T-helper 1 cell treated with Interleukin-12 subunit alpha and Interleukin-12 subunit beta and Interleukin-4 antibody, amounts not matched to agents 30 ng/mL and 1 ng/mL, for 36 hours (primary cell): Measurements from ENCODE around the gene ANKRD13C. TPM values are rescaled to one million over a fixed set of nuclear protein-coding genes. Genes with fewer than 3 reads are reported as not detected.

Experiments
- intact Hi-C: fragments of 100-400 bp; cut with micrococcal nuclease; formaldehyde crosslinking; loops from one replicate; pipeline ENCODE4 v1.15.1; 2024
- total RNA-seq: library from RNA; stranded (reverse); gene quantifications from 2 replicates; pipeline ENCODE4 v1.2.3, GENCODE V29; 2022

Gene ANKRD13C
- total RNA-seq, 1 donor from 2014 or later = 28.8 TPM

DNA sequence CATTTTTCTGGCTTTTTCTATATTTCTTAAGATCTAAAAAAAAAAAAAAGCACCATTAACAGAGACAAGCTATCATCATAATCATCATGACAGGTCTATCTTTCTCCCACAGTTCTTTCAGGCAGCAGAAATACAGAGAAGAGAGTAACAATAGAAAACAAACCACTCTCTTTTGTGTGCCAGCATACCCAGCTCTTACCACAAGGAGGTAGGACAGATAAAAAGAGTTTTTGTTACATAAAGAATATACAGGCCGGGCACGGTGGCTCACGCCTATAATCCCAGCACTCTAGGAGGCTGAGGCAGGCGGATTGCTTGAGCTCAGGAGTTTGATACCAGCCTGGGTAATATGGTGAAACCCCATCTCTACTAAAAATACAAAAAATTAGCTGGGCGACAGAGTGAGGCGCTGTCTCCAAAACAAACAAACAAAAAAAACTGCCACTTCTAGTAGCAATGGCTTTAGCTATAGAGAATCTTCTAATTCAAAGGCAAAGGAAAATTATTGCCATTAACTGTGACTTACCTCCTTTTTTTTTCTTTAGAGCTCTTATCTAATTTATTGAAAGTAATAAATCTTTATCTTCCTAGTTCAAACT lies 39.7 kb downstream of the ANKRD13C start:
- intact Hi-C loops = no loop called here

DNA sequence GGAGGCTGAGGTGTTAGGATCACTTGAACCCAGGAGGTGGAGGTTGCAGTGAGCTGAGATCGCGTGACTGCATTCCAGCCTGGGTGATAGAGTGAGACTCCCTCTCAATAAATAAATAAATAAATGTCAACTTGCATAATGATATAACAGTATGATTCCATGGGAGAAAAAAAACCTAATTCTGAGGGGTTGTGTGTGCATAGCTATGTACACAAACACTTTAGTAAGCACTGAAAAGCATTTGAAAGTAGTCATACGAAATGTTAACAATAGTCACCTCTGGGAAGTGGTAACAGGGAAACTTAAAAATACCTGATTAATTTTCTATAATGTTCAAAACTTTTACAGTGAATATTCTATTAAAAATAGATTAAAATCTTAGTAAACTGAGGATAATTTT lies 43.2 kb downstream of the ANKRD13C start:
- intact Hi-C loops = no loop called here

DNA sequence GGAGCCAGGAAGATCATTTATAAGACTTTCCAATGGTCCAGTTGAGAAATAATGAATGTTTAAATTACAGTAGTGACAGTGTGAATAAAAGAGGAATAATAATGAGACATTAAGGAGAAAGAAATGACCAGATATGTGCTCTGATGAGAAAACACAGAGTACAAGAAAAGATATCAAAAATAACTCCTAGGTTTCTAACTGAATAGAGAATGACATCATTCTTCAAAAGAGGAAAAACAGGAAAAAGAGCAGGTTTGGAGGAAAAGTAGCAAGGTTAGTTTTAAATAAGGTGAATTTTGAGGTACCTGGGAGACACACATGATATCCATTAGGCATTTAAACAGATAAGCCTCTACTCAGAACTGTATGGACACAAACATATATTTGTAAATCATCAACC lies 55.0 kb downstream of the ANKRD13C start:
- intact Hi-C loops = no loop called here

DNA sequence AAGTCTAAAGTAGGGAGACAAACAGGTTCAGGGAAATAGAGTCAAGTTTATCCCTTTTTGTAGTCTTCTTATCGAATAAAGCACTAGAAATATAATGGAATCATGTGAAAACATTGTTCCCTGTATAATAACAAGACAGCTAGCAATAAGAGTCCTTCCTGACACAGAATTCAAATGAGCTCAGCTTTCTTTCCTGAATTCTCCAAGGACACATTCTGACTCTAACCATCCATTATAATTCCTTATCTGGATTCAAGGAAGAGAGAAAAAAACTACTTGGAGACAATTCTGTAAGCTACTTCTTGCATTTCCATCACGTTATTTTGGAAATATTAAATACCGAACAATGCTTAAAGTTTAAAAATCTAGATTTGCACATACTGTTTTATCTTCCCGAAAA lies 58.8 kb downstream of the ANKRD13C start:
- intact Hi-C loops = no loop called here

DNA sequence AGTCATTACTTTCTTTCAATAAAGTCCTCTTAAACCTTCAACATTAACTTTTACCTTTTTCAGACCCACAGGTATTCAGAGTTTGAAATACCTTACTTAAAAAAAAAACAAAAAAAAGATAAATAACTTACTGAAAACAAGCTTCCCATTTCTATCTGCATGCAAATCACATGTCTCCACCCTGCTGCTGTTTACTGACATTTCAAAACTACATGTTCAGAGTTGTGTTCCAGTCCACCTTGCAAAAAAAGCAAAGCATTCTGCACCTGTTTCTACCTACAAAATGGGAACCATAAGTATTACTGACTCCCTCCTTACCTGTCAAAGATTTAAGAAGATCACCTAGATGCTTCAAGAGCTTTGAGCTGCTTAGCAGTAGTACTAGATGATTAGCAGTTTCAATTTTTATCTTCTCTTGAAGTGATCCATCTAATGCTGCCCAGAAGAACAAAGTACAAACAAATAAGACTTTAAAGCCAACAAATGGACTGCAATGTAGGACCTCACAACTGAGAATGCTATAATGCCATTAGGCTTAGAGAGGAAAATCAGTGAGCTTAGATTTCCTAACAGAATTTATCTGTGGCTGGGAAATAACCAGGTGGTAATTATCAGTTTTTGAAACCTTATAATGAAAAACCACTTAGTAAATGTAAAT lies 61.2 kb downstream of the ANKRD13C start:
- intact Hi-C loops = no loop called here

DNA sequence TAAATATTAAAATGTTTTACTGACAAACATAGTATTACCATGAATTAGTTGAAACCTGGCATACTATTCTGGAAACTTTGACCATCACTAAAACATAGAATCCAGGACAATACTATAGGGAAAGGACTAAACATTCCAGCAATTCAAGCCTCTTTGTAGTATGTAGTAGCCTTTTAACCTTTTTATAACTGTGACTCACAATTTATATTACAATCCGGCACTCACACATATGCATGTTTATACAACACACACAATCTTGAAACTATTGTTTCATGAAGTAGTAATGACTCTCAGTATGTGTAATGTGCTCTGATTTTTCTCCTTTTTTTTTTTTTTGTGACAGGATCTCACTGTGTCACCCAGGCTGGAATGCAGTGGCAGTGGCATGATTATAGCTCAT lies 64.3 kb downstream of the ANKRD13C start:
- intact Hi-C loops = no loop called here

DNA sequence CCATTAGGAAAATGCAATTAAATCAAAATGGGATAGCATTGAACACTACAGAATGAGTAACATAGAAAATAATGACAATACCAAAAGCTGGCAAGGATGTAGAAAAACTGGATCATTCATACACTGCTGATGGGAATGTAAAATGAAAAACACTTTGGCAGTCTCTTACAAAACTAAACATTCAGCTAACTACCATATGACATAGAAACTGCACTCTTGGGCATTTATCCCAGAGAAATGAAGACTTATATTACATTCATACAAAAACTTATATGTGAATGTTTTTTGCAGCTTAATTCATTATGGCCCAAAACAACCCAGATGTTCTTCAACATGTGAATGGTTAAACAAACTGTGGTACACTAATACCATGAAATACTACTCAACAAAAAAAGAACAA lies 66.4 kb downstream of the ANKRD13C start:
- intact Hi-C loops = no loop called here

DNA sequence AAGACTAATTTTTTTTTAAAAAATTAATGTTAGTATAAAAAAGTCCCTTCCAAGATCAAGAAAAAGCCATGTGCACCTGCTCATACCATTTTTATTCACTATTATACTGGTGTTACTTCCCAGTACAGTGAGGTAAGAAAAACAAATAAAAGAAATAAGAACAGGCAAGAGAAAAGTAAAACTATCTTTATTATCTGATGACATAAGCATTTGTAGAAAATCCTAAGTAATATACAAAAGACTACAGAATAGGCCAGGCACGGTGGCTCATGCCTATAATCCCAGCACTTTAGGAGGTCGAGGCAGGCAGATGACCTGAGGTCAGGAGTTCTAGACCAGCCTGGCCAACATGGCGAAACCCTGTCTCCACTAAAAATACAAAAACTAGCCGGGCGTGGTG lies 68.1 kb downstream of the ANKRD13C start:
- intact Hi-C loops = no loop called here

DNA sequence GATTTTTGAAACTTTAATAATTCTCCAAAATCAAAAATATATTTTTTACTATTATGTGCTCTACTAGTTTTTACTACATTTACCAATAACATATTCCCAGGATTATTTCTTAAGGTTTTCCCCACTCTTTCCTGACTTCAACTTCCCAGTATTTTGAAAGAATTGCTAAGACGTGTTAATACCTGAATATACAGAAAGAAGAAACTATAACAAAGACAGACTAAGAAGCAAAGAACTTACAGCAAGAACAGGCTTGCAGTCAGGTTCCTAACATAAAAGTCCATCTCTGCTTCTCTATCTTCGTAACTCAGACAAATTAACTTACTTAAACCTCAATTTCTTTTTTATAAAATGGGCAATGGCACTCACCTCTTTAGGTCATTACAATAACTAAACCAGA lies 70.2 kb downstream of the ANKRD13C start:
- intact Hi-C loops = no loop called here

DNA sequence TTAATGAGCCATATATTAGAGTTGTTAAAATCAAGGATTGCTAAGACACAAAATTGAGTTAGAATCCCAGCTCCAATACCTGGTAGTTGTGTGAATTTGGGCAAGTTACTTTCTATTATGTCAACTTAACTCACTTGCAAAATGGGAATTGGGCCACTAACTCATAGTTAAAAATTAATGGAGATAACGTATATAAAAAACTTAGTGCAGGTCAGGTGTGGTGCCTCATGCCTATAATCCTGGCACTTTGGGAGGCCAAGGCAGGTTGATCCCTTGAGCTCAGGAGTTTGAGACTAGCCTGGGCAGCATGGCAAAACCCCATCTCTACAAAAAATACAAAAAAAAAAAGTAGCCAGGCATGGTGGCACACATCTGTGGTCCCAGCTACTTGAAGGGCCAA lies 75.8 kb downstream of the ANKRD13C start:
- intact Hi-C loops = no loop called here

DNA sequence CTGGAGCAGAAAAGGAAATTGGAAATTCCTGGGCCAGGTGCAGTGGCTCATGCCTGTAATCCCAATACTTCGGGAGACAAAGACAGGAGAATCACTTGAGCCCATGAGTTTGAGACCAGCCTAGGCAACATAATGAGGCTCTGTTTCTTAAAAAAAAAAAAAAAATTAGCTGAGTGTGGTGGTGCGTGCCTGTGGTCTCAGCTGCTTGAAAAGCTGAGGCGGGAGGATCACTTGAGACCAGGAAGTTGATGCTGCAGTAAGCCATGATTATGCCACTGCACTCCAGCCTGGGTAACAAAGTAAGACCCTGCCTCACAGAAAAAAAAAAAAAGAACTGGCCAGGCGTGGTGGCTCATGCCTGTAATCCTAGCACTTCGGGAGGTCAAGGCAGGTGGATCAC lies 76.6 kb downstream of the ANKRD13C start:
- intact Hi-C loops = no loop called here

DNA sequence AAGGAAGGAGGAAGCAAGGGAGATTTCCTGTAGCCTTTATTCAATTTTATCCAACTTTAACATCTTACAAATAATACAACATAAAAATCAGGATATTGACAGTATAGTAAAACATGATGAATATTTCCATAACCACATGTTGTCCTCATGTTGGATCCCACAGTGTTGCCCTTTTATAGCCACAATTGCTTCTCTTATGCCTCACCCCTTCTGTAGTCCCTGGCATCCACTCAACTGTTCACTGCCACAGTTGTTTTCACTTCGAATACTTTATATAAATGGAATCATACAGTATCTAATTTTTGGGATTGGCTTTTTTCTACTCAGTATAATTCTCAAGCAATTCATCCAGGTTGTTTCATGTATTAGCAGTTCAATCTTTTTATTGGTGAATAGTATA lies 88.6 kb downstream of the ANKRD13C start:
- intact Hi-C loops = no loop called here

DNA sequence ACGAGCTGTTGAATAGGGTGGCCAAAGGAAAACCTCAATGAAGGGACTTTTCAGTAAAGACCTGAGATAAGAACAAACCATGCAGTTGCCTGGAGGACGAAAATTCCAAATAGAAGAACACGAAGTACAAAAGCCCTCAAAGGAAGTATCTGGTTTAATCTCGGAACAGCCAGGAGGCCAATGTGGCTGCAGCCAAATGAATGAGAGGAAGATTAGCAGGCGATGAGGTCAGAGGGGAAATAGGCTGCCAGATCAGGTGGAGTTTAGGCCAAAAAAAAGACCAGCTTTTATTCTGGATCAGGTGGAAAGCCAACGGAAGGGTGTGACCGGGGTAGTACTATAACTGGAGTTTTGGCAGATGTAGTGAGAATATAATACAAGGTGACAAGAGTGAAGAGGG lies 89.7 kb downstream of the ANKRD13C start:
- intact Hi-C loops = no loop called here

DNA sequence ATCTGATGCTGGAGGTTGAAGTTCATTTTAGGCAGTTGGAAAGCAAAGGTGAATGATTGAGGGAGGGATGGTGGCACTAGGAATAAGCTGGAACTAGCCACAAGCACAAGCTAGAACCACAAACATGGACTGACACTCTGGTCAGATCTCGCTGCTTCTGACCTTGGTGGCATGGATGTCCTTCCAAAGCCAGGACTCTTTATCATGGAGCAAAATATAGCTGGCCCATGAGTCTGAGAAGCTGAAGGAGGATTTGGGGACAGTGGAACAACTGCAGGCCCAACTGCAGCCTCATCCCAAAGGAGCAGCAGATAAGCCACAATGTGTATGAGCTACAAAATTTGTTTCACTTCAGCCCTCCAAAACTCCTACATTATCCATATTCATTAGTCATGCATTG lies 97.9 kb downstream of the ANKRD13C start:
- intact Hi-C loops = loop anchor here (5.0 kb wide), 1 partner anchor 256 kb away; no protein-coding TSS in a partner anchor

DNA sequence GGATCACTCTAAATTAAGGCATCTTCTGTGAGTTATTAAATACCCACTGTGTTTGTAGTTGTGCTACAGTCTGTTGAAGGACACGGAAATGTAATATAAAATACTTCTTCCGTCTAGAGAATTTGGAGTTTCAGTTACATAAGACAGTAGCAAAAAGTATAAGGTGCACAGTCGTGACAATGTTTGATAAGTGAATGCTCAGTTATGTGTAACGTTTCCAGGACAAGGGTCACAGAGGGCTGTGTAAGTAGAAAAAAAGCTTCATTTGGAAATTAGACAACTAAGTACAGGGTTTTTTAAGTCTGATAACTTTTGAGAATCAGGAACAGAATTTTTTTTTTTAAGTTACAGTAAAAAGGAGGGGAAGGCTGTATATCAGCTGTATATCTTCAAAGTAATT lies 105.8 kb downstream of the ANKRD13C start:
- intact Hi-C loops = loop anchor here (1.0 kb wide), 2 partner anchors 27 to 43 kb away; partner anchors contain the start of genes LRRC40 and SRSF11

DNA sequence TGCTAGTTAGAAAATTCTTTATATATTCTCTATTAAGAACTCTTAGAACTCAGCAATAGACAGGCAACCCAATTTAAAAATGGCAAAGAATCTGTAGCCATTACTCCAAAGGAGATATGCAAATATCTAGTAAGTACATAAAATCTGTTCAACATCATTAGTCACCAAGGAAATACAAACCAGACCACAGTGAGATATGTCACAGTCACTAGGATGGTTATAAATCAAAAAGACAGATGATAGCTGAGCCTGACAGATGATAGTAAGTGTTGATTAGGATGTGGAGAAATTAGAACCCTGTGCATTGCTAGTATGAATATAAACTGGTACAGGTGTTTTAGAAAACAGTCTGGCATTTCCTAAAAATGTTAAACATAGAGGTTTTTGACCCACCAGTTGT lies 106.8 kb downstream of the ANKRD13C start:
- intact Hi-C loops = loop anchor here (1.0 to 2.0 kb wide), 4 partner anchors 19 to 163 kb away; partner anchors contain the start of genes CTH, LRRC40 and SRSF11

DNA sequence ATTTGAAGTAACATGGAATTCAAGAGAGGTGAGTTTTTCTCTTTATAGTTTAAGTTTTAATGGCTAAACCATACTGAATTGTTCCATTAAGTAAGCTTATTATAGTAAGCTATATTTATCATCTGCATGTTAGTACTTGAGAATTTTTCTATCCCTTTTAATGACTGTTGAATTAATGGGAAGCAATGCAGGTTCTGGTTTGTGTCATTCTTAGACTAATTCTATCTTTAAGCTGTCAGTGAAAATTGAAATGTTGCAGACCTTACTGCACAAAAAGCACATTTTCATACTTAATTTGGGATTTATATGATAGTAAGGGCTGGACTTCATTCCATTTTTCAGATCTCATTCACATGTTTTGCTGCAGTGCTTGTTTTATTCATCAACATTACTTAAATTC lies 107.4 kb downstream of the ANKRD13C start:
- intact Hi-C loops = loop anchor here (2.0 kb wide), 2 partner anchors 18 to 164 kb away; partner anchors contain the start of gene CTH

DNA sequence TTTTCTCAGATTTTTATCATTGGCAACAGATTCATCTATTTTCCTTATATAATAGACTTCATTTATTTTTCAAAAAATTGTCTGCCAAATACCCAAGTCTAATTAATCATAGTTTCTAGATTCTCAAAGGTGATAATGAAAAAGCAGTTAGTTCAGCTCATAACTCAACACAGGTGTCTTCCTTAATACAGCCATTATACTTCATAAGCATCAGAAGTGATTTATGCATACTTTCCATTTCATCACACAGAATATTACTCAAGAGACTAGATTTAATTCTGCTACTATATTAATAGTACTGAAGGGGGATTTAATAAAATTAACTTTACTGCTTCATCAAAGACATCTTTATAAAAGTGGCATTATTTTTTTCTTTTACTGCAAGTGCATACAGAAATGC lies 114.6 kb downstream of the ANKRD13C start:
- intact Hi-C loops = no loop called here

DNA sequence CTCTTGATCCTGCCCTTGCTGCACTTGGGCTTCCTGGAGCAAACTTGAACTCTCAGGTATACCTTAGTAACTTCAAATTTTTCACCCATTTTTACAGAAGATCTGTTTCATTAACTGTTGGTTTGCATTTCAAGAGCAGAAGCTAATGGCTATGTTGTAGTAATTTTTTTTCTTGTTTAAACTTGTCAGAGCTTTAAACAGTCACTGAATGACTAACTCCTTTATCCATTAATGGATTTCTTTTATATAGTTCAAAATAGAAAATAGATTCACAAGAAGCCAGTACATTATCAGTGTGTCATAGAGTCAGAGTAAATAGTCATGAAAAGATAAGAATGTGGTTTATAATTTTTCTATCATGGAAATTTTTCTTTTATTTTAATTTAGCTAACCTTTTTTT lies 119.8 kb downstream of the ANKRD13C start:
- intact Hi-C loops = no loop called here

DNA sequence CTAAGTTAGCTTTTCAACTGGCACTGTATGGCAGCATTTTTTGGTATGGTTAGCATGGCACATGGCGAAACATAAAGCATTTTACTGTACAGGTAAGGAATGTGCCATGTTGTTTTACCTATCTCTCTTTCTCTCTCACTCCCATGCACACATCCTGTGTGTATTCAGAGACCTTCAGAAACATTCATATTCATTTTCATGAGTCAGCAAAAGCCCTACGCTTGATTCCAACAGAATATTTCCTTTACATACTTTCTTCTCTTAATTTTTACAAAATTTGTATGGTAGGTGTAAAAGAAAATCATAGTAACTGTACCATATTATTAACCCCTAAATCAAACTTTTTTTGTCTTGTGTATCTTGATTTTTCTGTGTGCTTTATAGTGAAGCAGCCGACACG lies 123.0 kb downstream of the ANKRD13C start:
- intact Hi-C loops = no loop called here

DNA sequence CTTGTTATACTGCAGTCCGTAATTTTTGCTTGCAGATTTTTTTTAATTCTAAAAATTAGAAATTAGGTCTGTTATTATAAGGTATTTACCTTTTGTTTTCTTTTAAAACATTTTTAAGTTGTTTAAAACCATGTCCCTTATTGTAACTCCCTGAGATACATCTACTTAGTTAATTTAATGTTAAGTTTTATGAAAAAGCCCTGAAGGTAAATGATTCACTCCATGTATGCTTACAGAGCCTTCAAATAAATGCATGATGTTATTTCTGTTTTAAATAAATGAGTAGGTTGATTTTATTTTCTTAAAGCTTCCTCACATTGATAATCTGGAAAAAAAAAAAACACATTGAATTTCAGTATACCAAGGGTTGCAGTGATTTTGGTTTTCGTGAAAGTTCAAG lies 125.9 kb downstream of the ANKRD13C start:
- intact Hi-C loops = loop anchor here (2.0 kb wide), 1 partner anchor 18 kb away; no protein-coding TSS in a partner anchor

DNA sequence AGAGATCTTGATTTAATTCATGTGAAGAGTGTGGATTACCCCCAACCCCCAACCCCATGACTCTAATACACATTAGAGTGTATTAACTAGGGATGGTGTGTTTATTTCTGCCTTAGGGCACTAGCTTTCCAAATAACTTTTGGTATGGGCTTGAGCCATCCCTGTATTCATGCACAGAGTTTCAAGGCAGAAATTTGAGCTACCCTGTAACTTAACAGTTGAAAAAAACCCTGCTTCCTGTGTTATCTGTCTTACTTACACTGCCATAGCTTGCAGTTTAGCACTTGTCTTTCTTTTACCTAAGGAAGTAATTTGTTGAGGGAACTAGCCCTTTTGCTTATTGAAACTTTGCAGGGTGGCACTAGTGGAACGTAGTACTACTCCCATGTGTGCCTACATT lies 127.1 kb downstream of the ANKRD13C start:
- intact Hi-C loops = no loop called here

DNA sequence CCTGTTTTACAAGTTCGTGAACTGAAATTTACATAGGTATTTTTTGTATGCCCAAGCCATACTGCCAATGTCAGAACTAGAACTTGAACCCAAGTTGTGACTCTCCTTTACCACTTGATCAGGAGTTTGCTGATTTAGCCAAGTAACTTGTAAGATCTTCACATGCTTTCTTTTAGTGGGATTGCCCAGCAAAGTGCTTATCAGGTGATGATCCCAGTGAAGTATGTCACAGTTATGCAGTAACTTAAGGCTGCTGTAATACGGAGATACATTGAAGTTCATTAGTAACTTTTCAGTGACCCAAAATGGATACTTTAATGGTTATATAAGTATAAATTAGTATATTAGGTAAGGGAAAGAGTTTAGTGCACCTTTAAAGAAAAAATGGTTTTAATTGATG lies 129.6 kb downstream of the ANKRD13C start:
- intact Hi-C loops = no loop called here
